GM12891 (cell line): Measurements from ENCODE around the gene DBNL.

Experiments
- PAX5 ChIP-seq: IDR thresholded peaks from 2 replicates; pipeline ENCODE4 v1.6.1; 2011; ENCODE audit warnings: low read length, moderate library complexity, mild to moderate bottlenecking; ENCODE audit not compliant: insufficient read depth, severe bottlenecking
- POLR2A ChIP-seq: IDR thresholded peaks from 2 replicates; pipeline ENCODE4 v1.6.1; 2011; ENCODE audit warnings: low read depth, low read length, control low read depth
- POLR2AphosphoS5 ChIP-seq: IDR thresholded peaks from 2 replicates; pipeline ENCODE4 v1.6.1; 2011; ENCODE audit warnings: low read depth, low read length, control low read depth
- TAF1 ChIP-seq: IDR thresholded peaks from 2 replicates; pipeline ENCODE4 v1.6.1; 2011; ENCODE audit warnings: low read depth, low read length, control low read depth

GRCh38 chr7:44074349-44074695 is 29.8 kb downstream of the DBNL start:
- no peak for TF ChIP-seq PAX5
- TF ChIP-seq TAF1, result no peak
- no peak for TF ChIP-seq POLR2A
- no peak for TF ChIP-seq POLR2AphosphoS5
